GM18868 (cell line): ENCODE measurements around the gene DNMT3A.

ENCODE experiments used
- ATAC-seq: cut with Tn5 transposase; IDR thresholded peaks from one replicate; pipeline ENCODE4 v1.9.1; 2021; ENCODE audit warnings: mild to moderate bottlenecking, moderate library complexity; ENCODE audit not compliant: unreplicated experiment

Gene DNMT3A

DNA sequence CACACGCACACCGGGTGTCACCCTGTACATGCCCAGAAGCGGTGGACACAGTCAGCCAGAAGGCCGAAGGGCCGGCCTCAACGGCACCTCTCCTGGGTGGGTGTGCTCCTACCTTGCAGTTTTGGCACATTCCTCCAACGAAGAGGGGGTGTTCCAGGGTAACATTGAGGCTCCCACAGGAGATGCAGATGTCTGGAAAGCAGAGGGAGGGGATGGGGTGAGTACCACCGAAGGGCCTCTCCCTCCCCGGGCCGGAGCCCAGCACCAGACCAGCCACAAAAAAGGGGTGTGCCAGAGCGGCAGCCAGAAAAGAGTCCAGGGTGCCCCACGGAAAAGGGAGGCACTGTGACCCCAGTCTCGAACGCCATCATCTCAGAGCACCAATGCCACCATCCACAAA is 96.6 kb downstream of the DNMT3A start:
- ATAC-seq: no peak

DNA sequence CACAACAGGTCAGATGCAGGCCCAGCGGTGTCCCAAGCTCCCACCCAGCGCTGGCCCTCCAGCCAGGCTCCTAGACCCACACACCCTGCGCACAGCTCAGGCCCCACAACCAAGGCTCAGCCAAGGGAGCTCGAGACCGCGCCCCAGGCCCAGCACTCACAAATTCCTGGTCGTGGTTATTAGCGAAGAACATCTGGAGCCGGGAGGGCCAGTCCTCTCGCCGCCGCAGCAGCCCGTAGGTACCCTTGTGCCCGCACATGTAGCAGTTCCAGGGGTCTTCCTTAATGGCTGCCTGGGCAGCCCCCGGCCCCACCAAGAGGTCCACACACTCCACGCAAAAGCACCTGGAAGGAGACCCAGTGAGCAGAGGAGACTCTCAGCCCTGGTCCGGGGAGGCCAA is 97.7 kb downstream of the DNMT3A start:
- no peak for ATAC-seq

- no peak for ATAC-seq
Observed at GRCh38 chr2:25241452-25241851, 100.3 kb downstream of the DNMT3A start.

DNA sequence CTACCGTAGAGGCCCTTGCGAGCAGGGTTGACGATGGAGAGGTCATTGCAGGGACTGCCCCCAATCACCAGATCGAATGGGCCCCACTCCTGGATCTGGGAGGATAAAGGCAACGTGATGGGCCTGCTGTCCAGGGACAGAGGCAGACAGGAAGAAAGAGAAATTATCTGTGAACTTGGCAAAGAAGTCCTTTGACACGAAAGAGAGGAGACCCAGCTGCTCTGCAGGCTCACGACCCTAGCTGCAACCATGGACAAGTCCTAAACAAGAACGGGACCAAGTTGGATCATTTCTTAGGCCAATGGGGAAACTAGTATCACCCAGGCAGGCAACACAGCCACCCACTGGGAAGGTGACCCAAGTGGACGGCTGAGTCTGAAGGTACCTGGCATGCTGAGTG is 101.1 kb downstream of the DNMT3A start:
- no peak for ATAC-seq

- no peak for ATAC-seq
Observed at GRCh38 chr2:25238920-25239319, 102.8 kb downstream of the DNMT3A start.

DNA sequence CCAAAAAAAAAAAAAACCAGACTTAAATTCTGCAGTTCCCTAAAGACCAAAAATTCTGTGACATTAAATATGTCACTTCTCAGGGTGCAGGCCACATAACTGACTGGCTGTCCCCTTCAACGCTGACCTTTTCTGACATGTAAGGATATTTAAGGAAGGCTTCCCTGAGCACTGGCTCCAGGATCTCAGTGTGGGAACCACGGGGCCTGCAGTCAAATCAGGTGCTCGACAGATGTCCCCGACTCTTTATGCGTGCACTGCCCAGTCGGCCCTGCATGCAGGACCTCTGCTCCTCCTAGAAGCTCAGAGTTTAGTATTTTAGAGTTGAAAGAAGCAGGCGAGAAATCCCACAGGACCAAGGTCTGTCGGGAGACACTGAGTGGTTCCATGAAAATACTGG is 104.0 kb downstream of the DNMT3A start:
- no peak for ATAC-seq

DNA sequence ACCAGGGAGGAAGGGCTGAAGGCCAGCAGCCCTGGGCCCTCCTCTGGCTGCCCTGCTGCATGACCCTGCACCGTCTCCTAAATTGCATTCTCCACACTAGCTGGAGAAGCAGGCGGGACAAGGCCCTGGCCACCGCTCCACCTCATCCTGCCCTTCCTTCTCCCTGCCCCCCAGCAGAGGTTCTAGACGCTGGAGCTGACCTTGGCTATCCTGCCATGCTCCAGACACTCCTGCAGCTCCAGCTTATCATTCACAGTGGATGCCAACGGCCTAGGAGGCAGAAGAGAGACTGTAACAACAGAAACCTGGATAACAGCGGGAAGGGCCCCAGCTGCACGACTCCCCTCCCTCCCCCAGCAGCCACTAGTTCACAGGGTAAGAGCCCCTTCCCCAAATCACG is 105.0 kb downstream of the DNMT3A start:
- no peak for ATAC-seq

GRCh38 chr2:25234738-25235137 is 107.0 kb downstream of the DNMT3A start:
- no peak for ATAC-seq

GRCh38 chr2:25233916-25234605 is 107.7 kb downstream of the DNMT3A start:
- no peak for ATAC-seq

- ATAC-seq: no peak
Observed at GRCh38 chr2:25232248-25232825, 109.4 kb downstream of the DNMT3A start.

DNA sequence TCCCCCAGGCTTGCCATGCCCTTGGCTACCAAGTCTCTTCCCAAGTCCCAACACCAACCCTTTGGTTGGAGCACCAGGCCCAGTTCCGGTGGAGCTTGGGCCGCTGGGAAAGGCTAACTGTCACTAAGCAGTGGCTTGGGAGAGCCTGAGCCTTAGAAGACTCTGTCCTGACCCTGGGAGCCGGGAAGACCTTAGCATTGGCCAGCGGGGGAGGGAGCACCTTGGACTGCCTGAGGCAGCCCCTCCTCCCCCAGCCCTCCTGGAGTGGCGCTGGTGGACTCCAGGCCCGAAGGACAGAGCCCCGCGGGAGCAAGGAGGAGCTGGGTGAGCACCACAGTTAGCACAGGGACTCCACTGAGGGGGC is 110.8 kb downstream of the DNMT3A start:
- ATAC-seq: no peak

GRCh38 chr2:25230198-25230947 is 111.4 kb downstream of the DNMT3A start:
- no peak for ATAC-seq

DNA sequence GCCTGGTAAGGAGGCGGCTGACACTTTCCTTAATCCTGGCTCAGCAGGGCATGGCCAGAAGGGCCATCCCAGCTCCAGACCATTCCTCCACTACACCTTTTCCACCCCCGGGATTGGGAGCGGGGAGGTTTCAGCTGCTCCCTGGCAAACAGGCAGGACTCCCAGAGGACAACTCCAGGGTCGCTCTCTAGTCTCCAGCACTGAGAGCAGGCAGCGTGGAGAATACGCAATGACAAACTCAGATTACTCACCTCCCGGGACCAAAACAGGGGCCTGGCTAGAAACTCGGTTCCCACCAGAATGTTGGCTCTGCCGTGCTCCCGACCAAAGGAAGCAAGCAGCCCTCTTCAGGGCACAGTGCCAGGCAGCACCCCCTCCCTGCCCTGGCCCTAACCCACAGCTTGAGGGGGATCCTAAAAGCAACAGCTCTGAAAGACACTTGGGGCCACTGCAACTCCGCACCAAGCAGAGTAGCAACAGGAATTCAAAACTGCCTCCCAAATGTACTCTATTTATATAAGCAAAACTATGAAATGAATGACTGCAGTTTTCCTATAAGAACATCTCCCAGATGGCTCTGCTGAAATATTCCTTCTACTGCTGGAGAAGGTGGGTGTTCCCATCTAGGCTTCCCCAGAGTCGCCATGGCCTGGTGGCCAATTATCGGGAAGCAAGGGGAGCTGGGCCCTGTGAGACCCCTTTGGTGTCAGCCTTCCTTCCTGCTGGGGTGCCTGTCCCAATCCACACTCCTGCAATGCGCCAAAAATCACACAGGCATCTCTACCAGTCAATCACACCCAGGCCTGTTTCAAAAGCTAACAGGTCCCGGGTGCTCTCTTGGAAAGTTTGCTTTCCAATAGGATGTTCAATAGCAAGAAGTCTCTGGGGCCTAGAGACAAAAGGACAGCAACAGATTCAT is 112.2 kb downstream of the DNMT3A start:
- no peak for ATAC-seq

GRCh38 chr2:25228848-25229278 is 112.9 kb downstream of the DNMT3A start:
- peak; percentile 38 for ATAC-seq

GRCh38 chr2:25227576-25227975 is 114.1 kb downstream of the DNMT3A start:
- no peak for ATAC-seq

DNA sequence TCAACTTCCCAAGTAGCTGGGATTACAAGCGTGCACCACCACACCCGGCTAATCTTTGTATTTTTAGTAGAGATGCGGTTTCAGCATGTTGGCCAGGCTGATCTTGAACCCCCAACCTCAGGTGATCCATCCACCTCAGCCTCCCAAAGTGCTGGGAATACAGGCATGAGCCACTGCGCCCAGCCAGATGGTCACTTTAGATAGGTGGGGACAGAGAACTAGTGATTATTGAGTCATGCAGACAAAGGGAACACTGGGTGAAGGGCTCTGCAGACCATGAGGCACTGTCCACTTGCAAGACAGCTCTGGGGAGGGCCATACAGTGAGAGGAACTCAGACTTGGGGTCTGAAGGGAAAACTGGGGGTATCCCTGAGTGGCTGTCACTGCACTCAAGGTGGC is 114.9 kb downstream of the DNMT3A start:
- ATAC-seq: no peak

DNA sequence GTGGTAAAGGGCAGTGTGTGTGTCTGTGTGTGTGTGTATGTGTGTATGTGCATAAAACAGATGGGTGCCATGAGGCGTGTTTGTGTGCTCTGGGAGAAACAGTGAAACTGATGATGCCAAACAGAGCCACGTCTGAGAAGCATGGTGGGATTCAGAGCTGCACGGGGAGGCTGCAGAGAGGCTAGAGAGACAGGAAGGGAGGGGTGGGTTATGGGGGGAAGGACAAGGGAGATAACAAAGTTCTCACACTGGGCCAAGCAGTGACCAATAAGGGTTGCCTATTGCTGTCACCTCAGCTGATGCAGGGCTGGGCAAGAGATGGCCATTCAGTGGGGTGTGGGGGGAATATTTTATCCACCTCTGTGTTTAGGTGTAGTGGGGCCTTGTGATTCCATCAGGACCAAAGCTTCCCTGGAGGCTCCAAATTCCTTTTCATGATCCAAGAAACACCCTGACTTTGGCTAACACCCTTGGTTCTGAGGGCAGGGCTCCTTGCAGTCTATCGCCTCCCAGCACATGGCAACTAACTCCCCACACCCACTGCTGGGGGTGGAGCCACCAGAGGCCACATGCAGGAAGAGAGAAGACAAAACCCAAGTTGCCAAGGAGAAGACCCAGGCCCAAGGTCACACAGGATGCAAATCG is 119.1 kb downstream of the DNMT3A start:
- no peak for ATAC-seq

DNA sequence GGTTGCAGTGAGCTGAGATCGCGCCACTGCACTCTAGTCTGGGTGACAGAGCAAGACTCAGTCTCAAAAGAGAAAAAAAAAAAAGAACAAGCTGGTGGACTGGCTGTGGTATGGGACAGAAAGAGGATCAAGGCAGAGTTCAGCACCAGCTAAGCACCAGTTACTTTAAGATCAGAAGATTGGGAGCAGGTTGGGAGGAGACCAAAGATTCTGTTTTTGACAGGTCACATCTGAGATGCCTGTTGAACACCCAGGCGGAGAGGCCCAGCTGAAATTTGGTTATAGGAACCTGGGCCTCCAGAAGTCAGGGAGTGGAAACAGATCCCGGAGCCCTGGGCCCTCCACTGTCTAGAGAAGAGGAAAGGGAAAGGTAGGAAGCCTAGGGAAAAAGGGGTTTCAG is 120.1 kb downstream of the DNMT3A start:
- no peak for ATAC-seq

DNA sequence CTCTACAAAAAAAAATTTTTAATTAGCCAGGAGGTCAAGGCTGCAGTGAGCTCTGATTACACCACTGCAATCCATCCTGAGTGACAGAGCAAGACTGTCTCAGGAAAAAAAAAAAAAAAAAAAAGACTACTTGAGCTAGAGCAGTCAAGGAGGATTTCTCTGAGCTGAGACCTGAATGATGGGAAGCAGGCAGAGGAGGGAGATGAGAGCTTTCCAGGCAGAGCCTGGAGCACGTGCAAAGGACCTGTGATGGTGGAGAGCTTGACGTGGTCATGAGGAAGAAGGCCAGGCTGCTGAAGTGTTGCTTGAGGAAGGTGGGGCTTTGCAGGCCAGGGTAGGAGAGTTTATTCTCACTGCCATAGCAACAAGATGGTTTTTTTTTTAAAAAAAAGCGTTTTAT is 121.4 kb downstream of the DNMT3A start:
- no peak for ATAC-seq

DNA sequence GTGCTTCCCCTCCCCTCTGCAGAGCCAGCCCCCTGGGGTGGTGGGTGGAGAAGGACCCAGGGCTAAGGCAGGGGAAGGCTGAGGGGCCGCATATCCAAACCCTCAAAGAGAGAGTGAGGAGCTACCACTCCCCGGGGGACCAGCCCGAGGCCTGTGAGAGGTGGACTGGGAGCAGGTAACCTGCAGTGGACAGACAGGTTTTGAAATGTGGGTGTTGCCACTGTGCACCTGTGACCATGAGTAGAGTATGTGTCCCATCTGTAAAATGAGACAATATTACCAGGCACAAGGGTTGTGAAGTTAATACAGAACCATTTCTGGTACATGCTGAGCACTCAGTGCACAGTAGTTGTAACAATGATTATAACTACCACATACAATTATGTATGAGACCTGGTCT is 122.1 kb downstream of the DNMT3A start:
- ATAC-seq: no peak

DNA sequence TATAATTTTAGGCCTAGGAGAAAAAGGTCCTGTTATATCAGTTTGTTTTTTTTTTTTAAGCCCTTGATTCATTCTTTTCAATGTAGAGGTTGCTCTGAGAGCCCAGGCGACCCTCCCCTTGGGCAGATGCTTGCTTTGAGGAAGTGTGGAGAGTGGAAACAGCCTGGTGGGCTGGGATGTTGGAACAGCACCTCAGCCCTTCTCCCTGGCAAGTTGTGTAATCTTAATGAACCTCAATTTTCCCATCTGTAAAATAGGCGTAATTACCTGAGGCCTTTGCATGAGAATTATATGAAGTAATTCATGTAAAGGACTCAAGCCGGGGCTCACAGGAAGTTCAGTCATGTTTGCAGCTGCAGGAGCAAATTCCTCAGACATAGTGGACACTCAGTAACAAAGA is 123.6 kb downstream of the DNMT3A start:
- no peak for ATAC-seq
